Osteoblast (primary cell): ENCODE results near the gene REX1BD. TPM values are rescaled to one million over a fixed set of nuclear protein-coding genes. Genes with fewer than 3 reads are reported as not detected.

ENCODE experiments used
- DNase-seq: peaks from one replicate; pipeline ENCODE4 v3.0.0; 2011; ENCODE audit warnings: low spot score, mixed read lengths; ENCODE audit not compliant: insufficient read length; ENCODE audit errors: missing footprints
- H2AFZ ChIP-seq: 2 replicates; pipeline ENCODE4 v1.6.0; 2011; ENCODE audit warnings: mild to moderate bottlenecking, low read length
- H3K27ac ChIP-seq: 2 replicates; pipeline ENCODE4 v1.5.1; 2011; ENCODE audit warnings: mild to moderate bottlenecking, low read depth, low read length, moderate library complexity
- H3K27me3 ChIP-seq: 2 replicates; pipeline ENCODE4 v1.6.0; 2012; ENCODE audit warnings: mild to moderate bottlenecking, control low read depth, inconsistent platforms, low read length, moderate library complexity; ENCODE audit not compliant: insufficient read depth
- H3K36me3 ChIP-seq: 2 replicates; pipeline ENCODE4 v1.5.1; 2011; ENCODE audit warnings: mild to moderate bottlenecking, low read length, control low read depth, moderate library complexity; ENCODE audit not compliant: insufficient read depth
- H3K4me1 ChIP-seq: 2 replicates; pipeline ENCODE4 v1.5.1; 2011; ENCODE audit warnings: mild to moderate bottlenecking, low read length, control low read depth, moderate library complexity; ENCODE audit not compliant: insufficient read depth
- H3K4me2 ChIP-seq: 2 replicates; pipeline ENCODE4 v1.6.0; 2011; ENCODE audit warnings: mild to moderate bottlenecking, low read length; ENCODE audit not compliant: insufficient read depth
- H3K4me3 ChIP-seq: fragments of 200-600 bp; sonication (generic); 3 replicates; pipeline ENCODE4 v1.5.1; 2012; ENCODE audit warnings: mild to moderate bottlenecking, low read length, inconsistent platforms; ENCODE audit not compliant: insufficient read depth
- H3K79me2 ChIP-seq: 2 replicates; pipeline ENCODE4 v1.6.0; 2012; ENCODE audit warnings: mild to moderate bottlenecking, low read length, control low read depth, inconsistent platforms; ENCODE audit not compliant: insufficient read depth
- H3K9me3 ChIP-seq: 2 replicates; pipeline ENCODE4 v1.5.1; 2011; ENCODE audit warnings: low read depth, low read length, control low read depth
- H4K20me1 ChIP-seq: 2 replicates; pipeline ENCODE4 v1.6.0; 2012; ENCODE audit warnings: mild to moderate bottlenecking, low read length, control low read depth; ENCODE audit not compliant: insufficient read depth
- CTCF ChIP-seq: IDR thresholded peaks from 2 replicates; pipeline ENCODE4 v1.5.1; 2011; ENCODE audit warnings: mild to moderate bottlenecking, low read depth, low read length, moderate library complexity; ENCODE audit errors: extremely low read depth
- total RNA-seq: library from RNA; depleted of rRNA; stranded (reverse); fragments of >200 nt; gene quantifications from 2 replicates; pipeline ENCODE4 v1.2.3, GENCODE V29; 2012

The REX1BD gene
- total RNA-seq, 1 donor: 29.7 TPM

DNA sequence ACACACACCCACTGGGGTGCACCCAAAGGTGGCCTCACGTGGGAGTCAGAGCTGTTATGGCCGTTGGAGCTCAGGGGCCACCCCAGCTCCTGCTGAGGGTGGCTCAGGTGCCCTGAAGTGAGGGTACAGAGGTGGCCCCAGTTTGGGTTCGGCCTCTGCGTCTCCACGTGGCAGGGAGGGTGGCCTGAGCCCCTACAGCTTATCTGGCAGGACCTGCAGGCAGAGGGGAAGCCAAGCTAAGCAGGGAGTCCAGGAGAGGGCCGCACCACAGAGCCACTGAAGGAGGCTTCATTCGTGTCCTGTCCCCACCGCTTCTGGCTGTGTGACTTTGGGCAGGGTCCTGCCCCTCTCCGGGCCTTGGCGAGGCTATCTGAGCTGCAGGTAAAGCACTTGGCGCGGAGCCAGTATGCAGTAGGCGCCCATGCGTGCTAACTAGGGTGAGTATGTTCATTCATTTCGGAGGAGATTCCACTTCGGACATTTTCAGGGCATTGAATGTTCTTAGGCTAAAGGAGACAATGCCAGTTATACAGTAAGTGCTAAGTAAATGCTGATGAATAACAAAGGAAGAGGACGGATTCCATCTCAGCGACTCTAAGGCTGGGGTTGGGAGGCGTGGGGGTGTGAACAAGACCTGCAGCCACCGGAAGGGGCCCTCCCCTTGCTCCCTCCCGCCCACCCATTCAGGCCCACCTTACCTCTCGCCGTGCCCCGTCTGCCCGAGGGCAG, 4.9 kb downstream of the REX1BD start:
- Histone ChIP-seq H3K36me3 (peaks cover 3% of the 10 kb centered on the region), H3K79me2 (no peaks in the 10 kb centered on the region), H3K27ac (no peak overlapping the region), H4K20me1 (peaks cover 8% of the 10 kb centered on the region), H3K9me3 (no peaks in the 10 kb centered on the region), H3K27me3 (no peaks in the 10 kb centered on the region), H3K4me1 (peaks cover 14% of the 10 kb centered on the region), H3K4me2 (peak overlapping the region; percentile 69), H2AFZ (no peak overlapping the region), H3K4me3 (no peak overlapping the region)
- DNase-seq: peak; percentile 91
- no peak for TF ChIP-seq CTCF

DNA sequence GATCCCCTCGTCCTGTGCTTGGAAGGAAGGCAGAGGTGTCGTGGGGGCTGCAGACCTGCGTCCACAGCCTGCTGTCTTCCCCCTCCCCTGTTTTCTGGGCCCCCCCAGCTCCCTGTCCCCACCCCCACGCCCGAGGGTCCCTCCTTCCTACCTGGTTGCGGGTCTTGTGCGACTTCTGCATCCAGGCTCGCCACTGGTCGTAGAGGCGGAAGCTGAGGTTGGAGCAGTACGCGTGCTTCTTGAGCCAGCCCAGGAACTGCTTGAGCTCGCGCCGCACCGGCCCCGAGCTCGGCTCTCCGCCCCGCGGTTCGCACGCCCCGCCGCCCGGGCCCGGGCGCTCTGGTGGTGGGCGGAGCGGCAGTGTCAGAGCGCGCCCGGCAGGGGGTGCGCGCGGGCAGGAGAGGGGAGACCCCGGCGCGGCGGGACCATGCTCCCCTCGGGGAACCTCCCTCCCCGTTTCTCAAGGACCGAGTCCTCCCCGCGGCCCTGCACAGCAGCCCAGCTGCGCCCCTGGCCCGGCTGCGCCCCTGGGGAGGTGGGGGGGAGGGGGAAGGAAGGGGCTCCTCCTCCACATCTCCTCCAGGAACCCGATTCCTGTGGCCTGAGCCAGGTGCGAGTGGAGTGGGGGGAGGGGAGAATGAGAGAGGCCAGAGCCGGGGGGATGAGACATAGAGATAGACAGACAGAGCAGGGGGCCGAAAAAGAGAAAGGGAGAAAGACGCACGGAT, 5.7 kb downstream of the REX1BD start:
- H3K4me1 ChIP-seq: peaks cover 11% of the 10 kb centered on the region
- peak overlapping the region; percentile 69 for H3K4me3 ChIP-seq
- H3K4me2 ChIP-seq: peak overlapping the region; percentile 69
- no peaks in the 10 kb centered on the region for H3K27me3 ChIP-seq
- H3K27ac ChIP-seq: no peak overlapping the region
- peak; percentile 59 for TF ChIP-seq CTCF
- H3K9me3 ChIP-seq: no peaks in the 10 kb centered on the region
- H3K36me3 ChIP-seq: peaks cover 3% of the 10 kb centered on the region
- peaks cover 8% of the 10 kb centered on the region for H4K20me1 ChIP-seq
- peak; percentile 100 for DNase-seq
- H3K79me2 ChIP-seq: no peaks in the 10 kb centered on the region
- no peak overlapping the region for H2AFZ ChIP-seq

DNA sequence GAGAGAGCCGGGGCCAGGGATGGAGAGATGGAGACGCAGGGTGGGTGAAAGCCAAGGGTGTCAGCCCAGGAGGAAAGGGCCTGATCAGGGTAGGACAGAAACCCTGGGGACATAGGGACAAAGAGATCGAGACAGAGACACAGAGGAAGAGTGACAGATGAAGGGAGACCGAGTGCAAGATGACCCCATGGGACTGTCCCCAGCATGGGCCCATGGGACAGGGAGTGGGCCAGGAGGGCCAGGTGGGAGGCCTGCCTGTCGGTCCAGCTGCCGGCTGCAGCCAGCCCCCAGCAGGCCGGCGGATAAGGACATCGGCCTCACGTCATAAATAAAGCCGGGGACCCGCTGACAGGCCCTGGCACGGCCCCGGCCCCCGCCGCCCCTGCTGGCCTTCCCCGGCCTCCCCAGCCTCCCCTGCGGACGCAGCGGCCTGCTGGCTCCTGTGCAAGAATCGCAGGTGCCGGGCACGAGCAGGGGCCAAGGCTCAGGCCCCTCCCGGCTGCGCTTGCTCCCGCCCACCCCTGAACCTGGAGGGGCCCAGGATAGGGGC, 6.3 kb downstream of the REX1BD start:
- no peak overlapping the region for H2AFZ ChIP-seq
- no peaks in the 10 kb centered on the region for H3K79me2 ChIP-seq
- TF ChIP-seq CTCF: no peak
- H3K4me2 ChIP-seq: peak overlapping the region; percentile 69
- H4K20me1 ChIP-seq: peaks cover 8% of the 10 kb centered on the region
- no peaks in the 10 kb centered on the region for H3K9me3 ChIP-seq
- no peaks in the 10 kb centered on the region for H3K27me3 ChIP-seq
- H3K36me3 ChIP-seq: peaks cover 3% of the 10 kb centered on the region
- peak; percentile 88 for DNase-seq
- H3K27ac ChIP-seq: no peak overlapping the region
- peaks cover 4% of the 10 kb centered on the region for H3K4me1 ChIP-seq
- peak overlapping the region; percentile 69 for H3K4me3 ChIP-seq

- Histone ChIP-seq H3K79me2 (no peaks in the 10 kb centered on the region), H2AFZ (no peak overlapping the region), H3K9me3 (no peaks in the 10 kb centered on the region), H4K20me1 (peaks cover 8% of the 10 kb centered on the region), H3K36me3 (peaks cover 3% of the 10 kb centered on the region), H3K4me2 (no peak overlapping the region), H3K4me3 (no peak overlapping the region), H3K27me3 (no peaks in the 10 kb centered on the region), H3K4me1 (peaks cover 3% of the 10 kb centered on the region), H3K27ac (no peak overlapping the region)
- no peak for TF ChIP-seq CTCF
- DNase-seq: peak; percentile 62
Observed at GRCh38 chr19:18595475-18595874, 6.9 kb downstream of the REX1BD start.
